Endothelial cell of hepatic sinusoid (primary cell): ENCODE measurements around the gene INSIG1.

Experiments used
- in situ Hi-C: cut with HindIII; loops from 2 replicates; pipeline ENCODE4 v1.10.0; 2017; ENCODE audit warnings: low sequenced_read_pairs

The INSIG1 gene

GRCh38 chr7:155283565-155284194 is 14.0 kb upstream of the INSIG1 start:
- in situ Hi-C loops: loop anchor here (5.0 kb wide), 1 partner anchor 51 kb away; no protein-coding TSS in a partner anchor

- in situ Hi-C loops: loop anchor here (5.0 kb wide), 1 partner anchor 52 kb away; no protein-coding TSS in a partner anchor
Observed at GRCh38 chr7:155284496-155285274, 13.0 kb upstream of the INSIG1 start.

GRCh38 chr7:155285423-155285822 is 12.3 kb upstream of the INSIG1 start:
- in situ Hi-C loops: no loop called here

- in situ Hi-C loops: no loop called here
Observed at GRCh38 chr7:155285833-155286232, 11.8 kb upstream of the INSIG1 start.

GRCh38 chr7:155286686-155287085 is 11.0 kb upstream of the INSIG1 start:
- in situ Hi-C loops: no loop called here

- in situ Hi-C loops: no loop called here
Observed at GRCh38 chr7:155287284-155287935, 10.3 kb upstream of the INSIG1 start.

GRCh38 chr7:155288055-155288454 is 9.6 kb upstream of the INSIG1 start:
- in situ Hi-C loops: no loop called here

GRCh38 chr7:155289107-155289506 is 8.6 kb upstream of the INSIG1 start:
- in situ Hi-C loops: no loop called here

- in situ Hi-C loops: no loop called here
Observed at GRCh38 chr7:155289949-155290501, 7.7 kb upstream of the INSIG1 start.

GRCh38 chr7:155291045-155291530 is 6.6 kb upstream of the INSIG1 start:
- in situ Hi-C loops: no loop called here

- in situ Hi-C loops: no loop called here
Observed at GRCh38 chr7:155291729-155292128, 5.9 kb upstream of the INSIG1 start.

GRCh38 chr7:155292680-155293226 is 4.9 kb upstream of the INSIG1 start:
- in situ Hi-C loops: no loop called here

- in situ Hi-C loops: no loop called here
Observed at GRCh38 chr7:155293721-155294510, 3.8 kb upstream of the INSIG1 start.

GRCh38 chr7:155294511-155294778 is 3.2 kb upstream of the INSIG1 start:
- in situ Hi-C loops: no loop called here

GRCh38 chr7:155295511-155295910 is 2.2 kb upstream of the INSIG1 start:
- in situ Hi-C loops: no loop called here

GRCh38 chr7:155296006-155296787 is 1.5 kb upstream of the INSIG1 start:
- in situ Hi-C loops: no loop called here

- in situ Hi-C loops: no loop called here
Observed at GRCh38 chr7:155296788-155297516, 726 bp upstream of the INSIG1 start.

GRCh38 chr7:155298288-155298833 is 683 bp downstream of the INSIG1 start:
- in situ Hi-C loops: no loop called here
